Measurements from ENCODE around the gene FAM151B. TPM values are rescaled to one million over a fixed set of nuclear protein-coding genes. Genes with fewer than 3 reads are reported as not detected.

The FAM151B gene
- total and polyA plus RNA-seq, 2 of the 13 experiments (the other 11 are each of a cell fraction or from before 2014, with no cell fraction given) = 0.61 to 1.0 TPM

DNA sequence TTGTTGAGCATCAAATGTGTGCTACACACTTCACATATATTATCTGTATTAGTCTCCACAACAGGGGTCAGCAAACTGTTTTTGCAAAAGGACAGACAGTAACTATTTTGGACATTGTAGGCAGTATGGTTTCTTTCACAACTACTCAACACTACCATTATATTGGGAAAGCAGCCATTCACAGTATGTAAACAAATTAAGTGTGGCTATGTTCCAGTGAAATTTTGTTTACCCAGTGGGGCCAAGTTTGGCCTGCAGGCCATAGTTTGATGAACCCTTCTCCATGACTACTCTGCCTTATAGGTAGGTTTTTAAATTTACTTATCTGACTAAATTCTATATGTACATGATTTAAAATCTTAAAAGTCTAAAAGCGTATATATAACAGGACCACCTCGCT is 13.0 kb upstream of the FAM151B start (continued):
- no peak for TF ChIP-seq NFAT5 (CRISPR knock-in tag; IDR thresholded peaks at IDR 0.05)
- TF ChIP-seq THAP11 (CRISPR knock-in tag; IDR thresholded peaks at IDR 0.05) = peak; percentile 36; the same call in 1 of the 2 replicates
- peak; percentile 27; the same call in 1 of the 2 replicates for TF ChIP-seq HNF4A (CRISPR knock-in tag; IDR thresholded peaks at IDR 0.05)
- TF ChIP-seq FOXA3 (CRISPR knock-in tag; IDR thresholded peaks at IDR 0.05) = peak; percentile 82
- TF ChIP-seq GPN1 (CRISPR knock-in tag; IDR thresholded peaks at IDR 0.05; ENCODE audit: borderline replicate concordance) = no peak
- peak; percentile 48; the same call in 1 of the 2 replicates for TF ChIP-seq TBX2 (CRISPR knock-in tag; IDR thresholded peaks at IDR 0.05; ENCODE audit: borderline replicate concordance)
- no peak for TF ChIP-seq BRF2 (CRISPR knock-in tag; IDR thresholded peaks at IDR 0.05)
- TF ChIP-seq, protein P1, sequence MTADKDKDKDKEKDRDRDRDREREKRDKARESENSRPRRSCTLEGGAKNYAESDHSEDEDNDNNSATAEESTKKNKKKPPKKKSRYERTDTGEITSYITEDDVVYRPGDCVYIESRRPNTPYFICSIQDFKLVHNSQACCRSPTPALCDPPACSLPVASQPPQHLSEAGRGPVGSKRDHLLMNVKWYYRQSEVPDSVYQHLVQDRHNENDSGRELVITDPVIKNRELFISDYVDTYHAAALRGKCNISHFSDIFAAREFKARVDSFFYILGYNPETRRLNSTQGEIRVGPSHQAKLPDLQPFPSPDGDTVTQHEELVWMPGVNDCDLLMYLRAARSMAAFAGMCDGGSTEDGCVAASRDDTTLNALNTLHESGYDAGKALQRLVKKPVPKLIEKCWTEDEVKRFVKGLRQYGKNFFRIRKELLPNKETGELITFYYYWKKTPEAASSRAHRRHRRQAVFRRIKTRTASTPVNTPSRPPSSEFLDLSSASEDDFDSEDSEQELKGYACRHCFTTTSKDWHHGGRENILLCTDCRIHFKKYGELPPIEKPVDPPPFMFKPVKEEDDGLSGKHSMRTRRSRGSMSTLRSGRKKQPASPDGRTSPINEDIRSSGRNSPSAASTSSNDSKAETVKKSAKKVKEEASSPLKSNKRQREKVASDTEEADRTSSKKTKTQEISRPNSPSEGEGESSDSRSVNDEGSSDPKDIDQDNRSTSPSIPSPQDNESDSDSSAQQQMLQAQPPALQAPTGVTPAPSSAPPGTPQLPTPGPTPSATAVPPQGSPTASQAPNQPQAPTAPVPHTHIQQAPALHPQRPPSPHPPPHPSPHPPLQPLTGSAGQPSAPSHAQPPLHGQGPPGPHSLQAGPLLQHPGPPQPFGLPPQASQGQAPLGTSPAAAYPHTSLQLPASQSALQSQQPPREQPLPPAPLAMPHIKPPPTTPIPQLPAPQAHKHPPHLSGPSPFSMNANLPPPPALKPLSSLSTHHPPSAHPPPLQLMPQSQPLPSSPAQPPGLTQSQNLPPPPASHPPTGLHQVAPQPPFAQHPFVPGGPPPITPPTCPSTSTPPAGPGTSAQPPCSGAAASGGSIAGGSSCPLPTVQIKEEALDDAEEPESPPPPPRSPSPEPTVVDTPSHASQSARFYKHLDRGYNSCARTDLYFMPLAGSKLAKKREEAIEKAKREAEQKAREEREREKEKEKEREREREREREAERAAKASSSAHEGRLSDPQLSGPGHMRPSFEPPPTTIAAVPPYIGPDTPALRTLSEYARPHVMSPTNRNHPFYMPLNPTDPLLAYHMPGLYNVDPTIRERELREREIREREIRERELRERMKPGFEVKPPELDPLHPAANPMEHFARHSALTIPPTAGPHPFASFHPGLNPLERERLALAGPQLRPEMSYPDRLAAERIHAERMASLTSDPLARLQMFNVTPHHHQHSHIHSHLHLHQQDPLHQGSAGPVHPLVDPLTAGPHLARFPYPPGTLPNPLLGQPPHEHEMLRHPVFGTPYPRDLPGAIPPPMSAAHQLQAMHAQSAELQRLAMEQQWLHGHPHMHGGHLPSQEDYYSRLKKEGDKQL (CRISPR knock-in tag; IDR thresholded peaks at IDR 0.05; ENCODE audit: low read depth) = 0 out of 2 replicates have a peak, but pooled peaks have one; percentile 23
- TF ChIP-seq RARA (CRISPR knock-in tag; IDR thresholded peaks at IDR 0.05) = peak; percentile 33; the same call in 1 of the 2 replicates
- peak; percentile 43; the same call in 1 of the 2 replicates for TF ChIP-seq ZGPAT (CRISPR knock-in tag; IDR thresholded peaks at IDR 0.05)

All from HepG2 (cell line).